GM12864 (cell line): ENCODE results near the gene SSTR3.

Experiments used
- DNase-seq: peaks from one replicate; pipeline ENCODE4 v3.0.0-alpha.2; 2011; ENCODE audit warnings: low read depth
- H3K4me3 ChIP-seq: 2 replicates; pipeline ENCODE4 v1.5.1; 2011; ENCODE audit warnings: mild to moderate bottlenecking, low read depth, low read length, control low read depth
- CTCF ChIP-seq: IDR thresholded peaks from 2 replicates; pipeline ENCODE4 v1.5.1; 2011; ENCODE audit warnings: low read depth, mild to moderate bottlenecking, moderate library complexity, low read length, control low read depth, inconsistent platforms; ENCODE audit errors: missing control alignments

SSTR3 gene

GRCh38 chr22:37230673-37231405, 18.6 kb upstream of the SSTR3 start:
- H3K4me3 ChIP-seq: no peak overlapping the region
- no peak for TF ChIP-seq CTCF
- DNase-seq: peak; percentile 75

GRCh38 chr22:37229805-37230672, 17.8 kb upstream of the SSTR3 start:
- DNase-seq: peak; percentile 82
- no peak for TF ChIP-seq CTCF
- H3K4me3 ChIP-seq: no peak overlapping the region

GRCh38 chr22:37229012-37229804, 16.9 kb upstream of the SSTR3 start:
- DNase-seq: no peak
- no peak overlapping the region for H3K4me3 ChIP-seq
- TF ChIP-seq CTCF: no peak

- DNase-seq: no peak
- no peak for TF ChIP-seq CTCF
- no peak overlapping the region for H3K4me3 ChIP-seq
Observed at GRCh38 chr22:37228106-37229011, 16.1 kb upstream of the SSTR3 start.

GRCh38 chr22:37226514-37226913, 14.2 kb upstream of the SSTR3 start:
- TF ChIP-seq CTCF: no peak
- H3K4me3 ChIP-seq: no peak overlapping the region

GRCh38 chr22:37226087-37226486, 13.8 kb upstream of the SSTR3 start:
- no peak for DNase-seq
- H3K4me3 ChIP-seq: no peak overlapping the region
- TF ChIP-seq CTCF: no peak

More at GRCh38 chr22:37226514-37226913, 14.2 kb upstream of the SSTR3 start:
- no peak for DNase-seq
